ENCODE measurements around the gene ONECUT2. TPM values are rescaled to one million over a fixed set of nuclear protein-coding genes. Genes with fewer than 3 reads are reported as not detected.

The ONECUT2 gene
- total and polyA plus RNA-seq, 7 donors, result under 0.01 to 0.04 (median 0.03) TPM; not detected in 3

- no peak for ATAC-seq
These were observed 7.6 kb upstream of the ONECUT2 start for GRCh38 chr18:57427429-57428201.

GRCh38 chr18:57428221-57429150 lies 6.7 kb upstream of the ONECUT2 start:
- intact Hi-C loops (cut with DNase I), result no loop called here
- no peak for TF ChIP-seq CTCF (IDR thresholded peaks at IDR 0.05)
- 4 to 7% (median 6%) methylated on average over 75 to 99 of the region's 99 CpGs for WGBS, 3 donors
- H3K27ac ChIP-seq, result no peak overlapping the region
- no peaks in the 10 kb centered on the region for H3K36me3 ChIP-seq (ENCODE audit: insufficient read depth in 1 of 2, low read depth in 1 of 2)
- H3K9me3 ChIP-seq, result no peaks in the 10 kb centered on the region
- no peak for DNase-seq
- peak overlapping the region; percentile 44 for H3K4me3 ChIP-seq
- ATAC-seq, result no peak
- H3K4me1 ChIP-seq, result peaks cover 7% of the 10 kb centered on the region
- H3K27me3 ChIP-seq (ENCODE audit: insufficient read depth in 3 of 3, low read length in 2 of 3), result peaks cover 0 to 99% (median 42%) of the 10 kb centered on the region in 3 donors

More at GRCh38 chr18:57427429-57428201, 7.6 kb upstream of the ONECUT2 start:
- no peak for TF ChIP-seq CTCF (IDR thresholded peaks at IDR 0.05)
- Histone ChIP-seq H3K27me3 (ENCODE audit: insufficient read depth in 3 of 3, low read length in 2 of 3) (peaks cover 0 to 91% (median 35%) of the 10 kb centered on the region in 3 donors), H3K4me1 (peaks cover 7% of the 10 kb centered on the region), H3K4me3 (peak overlapping the region; percentile 44), H3K27ac (no peak overlapping the region), H3K9me3 (no peaks in the 10 kb centered on the region), H3K36me3 (ENCODE audit: insufficient read depth in 1 of 2, low read depth in 1 of 2) (no peaks in the 10 kb centered on the region)
- DNase-seq, result no peak
- 7 to 11% (median 8%) methylated on average over 64 to 80 of the region's 80 CpGs for WGBS, 3 donors
- intact Hi-C loops (cut with DNase I), result no loop called here

- Histone ChIP-seq H3K36me3 (ENCODE audit: insufficient read depth in 1 of 2, low read depth in 1 of 2) (no peaks in the 10 kb centered on the region), H3K4me3 (peak overlapping the region; percentile 44), H3K27me3 (ENCODE audit: insufficient read depth in 3 of 3, low read length in 2 of 3) (peaks cover 0 to 100% (median 51%) of the 10 kb centered on the region in 3 donors), H3K27ac (no peak overlapping the region), H3K4me1 (peaks cover 8% of the 10 kb centered on the region), H3K9me3 (no peaks in the 10 kb centered on the region)
- intact Hi-C loops (cut with DNase I), result no loop called here
- DNase-seq (no peak), ATAC-seq (no peak)
- TF ChIP-seq CTCF (IDR thresholded peaks at IDR 0.05), result no peak
- 6 to 8% (median 8%) methylated on average over 22 of the region's 22 CpGs for WGBS, 3 donors
These were observed 5.8 kb upstream of the ONECUT2 start for GRCh38 chr18:57429167-57430078.

Data from psoas muscle (tissue), 8 donors.